Measurements from ENCODE around the gene RNF44. TPM values are rescaled to one million over a fixed set of nuclear protein-coding genes. Genes with fewer than 3 reads are reported as not detected.

The RNF44 gene
- total and polyA plus RNA-seq, 2 of the 13 experiments (the other 11 are each of a cell fraction or from before 2014, with no cell fraction given) = 9.2 to 16.8 TPM

DNA sequence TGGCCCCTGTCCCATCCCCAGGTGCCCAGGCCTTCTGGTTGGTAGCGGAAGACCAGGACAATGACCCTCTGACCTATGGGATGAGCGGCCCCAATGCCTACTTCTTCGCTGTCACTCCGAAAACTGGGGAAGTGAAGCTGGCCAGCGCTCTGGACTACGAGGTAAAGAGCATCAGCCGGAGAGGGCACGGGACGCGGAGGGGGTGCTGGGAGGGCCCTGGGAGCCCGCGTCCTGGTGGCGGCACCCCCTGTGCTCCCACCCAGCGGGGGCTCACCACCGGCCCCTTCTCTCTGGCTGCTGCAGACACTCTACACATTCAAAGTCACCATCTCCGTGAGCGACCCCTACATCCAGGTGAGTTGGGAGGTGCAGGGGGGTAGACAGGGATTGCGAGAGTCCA is 31.5 kb upstream of the RNF44 start:
- TF ChIP-seq GPN1 (CRISPR knock-in tag; IDR thresholded peaks at IDR 0.05; ENCODE audit: borderline replicate concordance) (no peak), TBX2 (CRISPR knock-in tag; IDR thresholded peaks at IDR 0.05; ENCODE audit: borderline replicate concordance) (no peak), POLR2A (IDR thresholded peaks at IDR 0.05; ENCODE audit: insufficient read depth in 1 of 2, low read depth in 2 of 2, low read length in 2 of 2) (no peak), FOXC1 (CRISPR knock-in tag; IDR thresholded peaks at IDR 0.05; ENCODE audit: borderline replicate concordance) (no peak), HNF1A (IDR thresholded peaks at IDR 0.05; ENCODE audit: low read depth) (no peak), HNF1A (CRISPR knock-in tag; IDR thresholded peaks at IDR 0.05; ENCODE audit: borderline replicate concordance) (no peak), NCOR1 (IDR thresholded peaks at IDR 0.05; ENCODE audit: borderline replicate concordance, low read length) (no peak), ZNF160 (CRISPR knock-in tag; IDR thresholded peaks at IDR 0.05) (no peak), JUND (CRISPR knock-in tag; IDR thresholded peaks at IDR 0.05) (no peak), ZNF180 (CRISPR knock-in tag; IDR thresholded peaks at IDR 0.05; ENCODE audit: borderline replicate concordance, low read depth) (no peak), PAXIP1 (CRISPR knock-in tag; conservative IDR thresholded peaks at IDR 0.05) (no peak), GTF2F1 (IDR thresholded peaks at IDR 0.05; ENCODE audit: low read length) (no peak), ZNF619 (CRISPR knock-in tag; IDR thresholded peaks at IDR 0.05) (no peak), FUBP1 (CRISPR knock-in tag; IDR thresholded peaks at IDR 0.05; ENCODE audit: borderline replicate concordance) (no peak)
- no TSS peak for BruUV-seq (replicated peaks)
- in situ Hi-C loops (cut with HindIII; ENCODE audit: extremely low pct_ligation_motif_present, low pct_unique_long_range_greater_than_20kb) (no loop called here), intact Hi-C loops (cut with micrococcal nuclease; ENCODE audit: unreplicated experiment) (no loop called here)
- no peak overlapping the region for H3K4me2 ChIP-seq (ENCODE audit: low read depth, low read length)
- H3K27ac ChIP-seq (ENCODE audit: extremely low read length, insufficient read depth, low read length) = no peak overlapping the region
- no peak overlapping the region for H3K9ac ChIP-seq (ENCODE audit: insufficient read depth, low read depth, low read length)
- FAIRE-seq = no peak
- H3K4me1 ChIP-seq (ENCODE audit: insufficient read depth, low read length) = peaks cover 4% of the 10 kb centered on the region; the same call in 1 of the 2 replicates
- H3K9me3 ChIP-seq (ENCODE audit: low read length) = no peaks in the 10 kb centered on the region
- ChIA-PET CTCF (ENCODE audit: low intra/inter-chr PET ratio, low total read pairs) (no interaction called here), POLR2A (no interaction called here)
- no peaks in the 10 kb centered on the region for H3K79me2 ChIP-seq (ENCODE audit: insufficient read depth, low read length)
- no peaks in the 10 kb centered on the region for H4K20me1 ChIP-seq (ENCODE audit: insufficient read depth, low read length)
- 100% methylated on average over 1 of the region's 18 CpGs for WGBS (ENCODE audit: low lambda C conversion rate)
- ATAC-seq = no peak
- H3K27me3 ChIP-seq (ENCODE audit: control insufficient read depth in 1 of 2, insufficient read depth in 2 of 2, low read length in 2 of 2) = no peaks in the 10 kb centered on the region
- no peak for DNase-seq (ENCODE audit: low spot score)
- no peak overlapping the region for H2AFZ ChIP-seq (ENCODE audit: low read length)
- H3K36me3 ChIP-seq (replicated peaks in 1 of 2; ENCODE audit: control insufficient read depth in 1 of 2, insufficient read depth in 2 of 2, low read length in 2 of 2) = no peaks in the 10 kb centered on the region
- no peak overlapping the region for H3K4me3 ChIP-seq (replicated peaks in 1 of 3; ENCODE audit: insufficient read depth in 1 of 3, low read depth in 2 of 3, low read length in 3 of 3)

Data from HepG2 (cell line).